Left ventricle myocardium inferior (tissue), 1 donor: ENCODE results near the gene HOXB13. TPM values are rescaled to one million over a fixed set of nuclear protein-coding genes. Genes with fewer than 3 reads are reported as not detected.

Source experiments
- DNase-seq: peaks from one replicate; pipeline ENCODE4 v3.0.0-alpha.2; 2020
- H3K27ac ChIP-seq: fragments of 200-600 bp; replicated peaks from 2 replicates; pipeline ENCODE4 v1.8.0; 2021
- H3K27me3 ChIP-seq: fragments of 200-600 bp; 2 replicates; pipeline ENCODE4 v1.8.0; 2021; ENCODE audit warnings: low read depth
- H3K36me3 ChIP-seq: fragments of 200-600 bp; 2 replicates; pipeline ENCODE4 v1.8.0; 2021
- H3K4me1 ChIP-seq: fragments of 200-600 bp; 2 replicates; pipeline ENCODE4 v1.8.0; 2021
- H3K4me3 ChIP-seq: fragments of 200-600 bp; 2 replicates; pipeline ENCODE4 v1.8.0; 2021; ENCODE audit warnings: mild to moderate bottlenecking, moderate library complexity
- H3K9me3 ChIP-seq: fragments of 200-600 bp; replicated peaks from 2 replicates; pipeline ENCODE4 v1.8.0; 2021
- intact Hi-C: fragments of 100-400 bp; cut with micrococcal nuclease; formaldehyde crosslinking; loops from one replicate; pipeline ENCODE4 v1.11.0; 2022
- total RNA-seq: library from RNA; stranded (reverse); fragmentation: NEBNext Ultra II Directional; extraction: Animal tissue kit (Norgen Biotek cat#: 25700); gene quantifications from one replicate; pipeline ENCODE4 v1.2.1, GENCODE V29; 2021
- TF ChIP-seq, protein P1 (sequence below): fragments of 200-600 bp; IDR thresholded peaks from 2 replicates; pipeline ENCODE4 v1.8.0; 2021; ENCODE audit warnings: antibody characterized with exemption, mild to moderate bottlenecking, borderline replicate concordance
- donor health status: DM: no; HTN: yes; CAD: no; lungs with severe emphysema.

HOXB13 gene
- total RNA-seq, 1 donor from 2014 or later, result not detected

DNA sequence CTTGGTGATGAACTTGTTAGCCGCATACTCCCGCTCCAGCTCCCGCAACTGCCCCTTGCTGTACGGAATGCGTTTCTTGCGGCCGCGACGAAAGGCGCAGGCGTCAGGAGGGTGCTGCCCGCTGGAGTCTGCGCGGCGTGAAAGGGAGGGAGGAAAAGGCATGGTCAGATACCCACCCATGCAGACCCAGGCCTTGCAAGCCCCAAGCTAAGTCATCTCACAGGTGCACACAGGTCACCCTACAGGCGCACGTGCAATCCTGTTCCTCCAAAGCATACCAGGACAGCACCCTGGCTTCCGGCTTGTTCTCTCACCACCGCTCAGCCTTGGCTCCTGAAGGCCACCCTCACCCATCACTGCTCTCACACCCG, 1.6 kb downstream of the HOXB13 start:
- TF ChIP-seq, protein P1, sequence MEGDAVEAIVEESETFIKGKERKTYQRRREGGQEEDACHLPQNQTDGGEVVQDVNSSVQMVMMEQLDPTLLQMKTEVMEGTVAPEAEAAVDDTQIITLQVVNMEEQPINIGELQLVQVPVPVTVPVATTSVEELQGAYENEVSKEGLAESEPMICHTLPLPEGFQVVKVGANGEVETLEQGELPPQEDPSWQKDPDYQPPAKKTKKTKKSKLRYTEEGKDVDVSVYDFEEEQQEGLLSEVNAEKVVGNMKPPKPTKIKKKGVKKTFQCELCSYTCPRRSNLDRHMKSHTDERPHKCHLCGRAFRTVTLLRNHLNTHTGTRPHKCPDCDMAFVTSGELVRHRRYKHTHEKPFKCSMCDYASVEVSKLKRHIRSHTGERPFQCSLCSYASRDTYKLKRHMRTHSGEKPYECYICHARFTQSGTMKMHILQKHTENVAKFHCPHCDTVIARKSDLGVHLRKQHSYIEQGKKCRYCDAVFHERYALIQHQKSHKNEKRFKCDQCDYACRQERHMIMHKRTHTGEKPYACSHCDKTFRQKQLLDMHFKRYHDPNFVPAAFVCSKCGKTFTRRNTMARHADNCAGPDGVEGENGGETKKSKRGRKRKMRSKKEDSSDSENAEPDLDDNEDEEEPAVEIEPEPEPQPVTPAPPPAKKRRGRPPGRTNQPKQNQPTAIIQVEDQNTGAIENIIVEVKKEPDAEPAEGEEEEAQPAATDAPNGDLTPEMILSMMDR, result no peak
- Histone ChIP-seq H3K27ac (no peak overlapping the region), H3K9me3 (no peaks in the 10 kb centered on the region), H3K4me1 (peaks cover 42% of the 10 kb centered on the region), H3K27me3 (peaks cover 100% of the 10 kb centered on the region), H3K36me3 (no peaks in the 10 kb centered on the region), H3K4me3 (no peak overlapping the region)
- no peak for DNase-seq
- intact Hi-C loops, result no loop called here

DNA sequence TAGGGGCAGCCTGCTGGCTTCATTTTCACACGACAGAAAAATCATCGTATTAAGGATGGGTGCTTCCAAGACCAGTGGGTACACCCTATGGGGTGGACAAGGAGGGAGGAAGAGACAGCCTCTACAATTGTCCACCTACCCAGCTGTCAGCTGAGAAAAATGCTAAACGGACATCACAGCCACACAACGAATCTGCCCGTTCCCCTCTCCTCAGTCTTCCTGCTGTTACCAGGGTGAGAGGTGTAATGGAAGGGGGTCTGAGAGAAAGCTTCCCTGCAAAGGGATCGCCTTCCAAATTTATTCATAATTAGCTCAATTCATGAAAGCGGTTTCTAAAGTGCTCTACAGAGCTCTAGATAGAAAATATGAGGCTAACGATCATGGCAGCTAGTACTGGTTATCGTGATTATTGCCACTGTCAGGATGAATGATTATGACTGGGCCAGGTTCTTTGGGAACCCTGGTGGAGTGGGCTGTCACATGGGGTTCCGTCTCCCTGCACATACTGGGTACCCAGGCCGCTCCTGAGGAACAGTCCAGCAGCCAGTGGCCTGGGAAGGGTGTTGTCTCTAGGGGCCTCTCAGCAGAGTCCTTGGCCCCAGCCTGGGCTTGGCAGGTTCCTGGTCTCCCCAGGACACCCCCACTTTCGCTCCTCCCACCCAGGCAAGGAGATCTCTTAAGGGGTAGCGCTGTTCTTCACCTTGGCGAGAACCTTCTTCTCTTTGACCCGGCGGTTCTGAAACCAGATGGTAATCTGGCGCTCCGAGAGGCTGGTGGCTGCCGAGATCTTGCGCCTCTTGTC, 2.2 kb downstream of the HOXB13 start:
- no peak overlapping the region for H3K27ac ChIP-seq

GRCh38 chr17:48725288-48726064, 3.1 kb downstream of the HOXB13 start:
- intact Hi-C loops, result no loop called here
- peak overlapping the region; percentile 23 for H3K4me3 ChIP-seq
- no peaks in the 10 kb centered on the region for H3K36me3 ChIP-seq
- H3K27me3 ChIP-seq, result peaks cover 100% of the 10 kb centered on the region
- no peak overlapping the region for H3K27ac ChIP-seq
- H3K4me1 ChIP-seq, result peaks cover 42% of the 10 kb centered on the region
- TF ChIP-seq, protein P1, result no peak
- no peaks in the 10 kb centered on the region for H3K9me3 ChIP-seq
- no peak for DNase-seq

More for the DNA sequence above, 2.2 kb downstream of the HOXB13 start:
- intact Hi-C loops, result no loop called here
- DNase-seq, result no peak
- Histone ChIP-seq H3K9me3 (no peaks in the 10 kb centered on the region), H3K4me3 (no peak overlapping the region), H3K4me1 (peaks cover 42% of the 10 kb centered on the region), H3K36me3 (no peaks in the 10 kb centered on the region), H3K27me3 (peaks cover 100% of the 10 kb centered on the region)
- TF ChIP-seq, protein P1, result no peak

DNA sequence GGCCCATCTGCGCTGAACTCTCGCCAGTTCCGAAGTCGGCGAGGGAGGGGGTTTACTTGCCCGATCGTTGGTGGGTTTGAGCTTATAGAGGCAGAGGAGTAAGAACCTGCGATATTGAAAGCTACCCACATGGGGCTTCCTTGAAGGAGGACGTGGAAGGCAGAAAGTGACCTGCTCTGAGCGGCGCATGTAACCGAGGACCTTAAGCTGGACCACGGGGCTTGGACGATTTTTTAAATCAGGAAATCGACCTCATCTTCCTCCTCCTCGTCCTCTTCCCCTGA, 3.6 kb downstream of the HOXB13 start:
- H3K27ac ChIP-seq, result no peak overlapping the region
- peaks cover 42% of the 10 kb centered on the region for H3K4me1 ChIP-seq
- TF ChIP-seq, protein P1, result no peak
- no peak for DNase-seq
- peak overlapping the region; percentile 23 for H3K4me3 ChIP-seq
- no peaks in the 10 kb centered on the region for H3K9me3 ChIP-seq
- no peaks in the 10 kb centered on the region for H3K36me3 ChIP-seq
- peaks cover 100% of the 10 kb centered on the region for H3K27me3 ChIP-seq
- intact Hi-C loops, result no loop called here

GRCh38 chr17:48724251-48725003, 4.1 kb downstream of the HOXB13 start:
- TF ChIP-seq, protein P1, result peak; percentile 77
- Histone ChIP-seq H3K36me3 (no peaks in the 10 kb centered on the region), H3K4me3 (peak overlapping the region; percentile 27), H3K27me3 (peaks cover 100% of the 10 kb centered on the region), H3K4me1 (peaks cover 45% of the 10 kb centered on the region), H3K9me3 (no peaks in the 10 kb centered on the region), H3K27ac (no peak overlapping the region)
- intact Hi-C loops, result loop anchor here (1.0 kb wide), 1 partner anchor 67 kb away; no protein-coding TSS in a partner anchor
- DNase-seq, result peak; percentile 80
